COLO668 (cell line): ENCODE results near the gene PDZRN3.

ENCODE experiments used
- DNase-seq: peaks from one replicate; lab custom pipeline; 2025; ENCODE audit not compliant: unreplicated experiment; lab: John Stamatoyannopoulos, UW

PDZRN3 gene

DNA sequence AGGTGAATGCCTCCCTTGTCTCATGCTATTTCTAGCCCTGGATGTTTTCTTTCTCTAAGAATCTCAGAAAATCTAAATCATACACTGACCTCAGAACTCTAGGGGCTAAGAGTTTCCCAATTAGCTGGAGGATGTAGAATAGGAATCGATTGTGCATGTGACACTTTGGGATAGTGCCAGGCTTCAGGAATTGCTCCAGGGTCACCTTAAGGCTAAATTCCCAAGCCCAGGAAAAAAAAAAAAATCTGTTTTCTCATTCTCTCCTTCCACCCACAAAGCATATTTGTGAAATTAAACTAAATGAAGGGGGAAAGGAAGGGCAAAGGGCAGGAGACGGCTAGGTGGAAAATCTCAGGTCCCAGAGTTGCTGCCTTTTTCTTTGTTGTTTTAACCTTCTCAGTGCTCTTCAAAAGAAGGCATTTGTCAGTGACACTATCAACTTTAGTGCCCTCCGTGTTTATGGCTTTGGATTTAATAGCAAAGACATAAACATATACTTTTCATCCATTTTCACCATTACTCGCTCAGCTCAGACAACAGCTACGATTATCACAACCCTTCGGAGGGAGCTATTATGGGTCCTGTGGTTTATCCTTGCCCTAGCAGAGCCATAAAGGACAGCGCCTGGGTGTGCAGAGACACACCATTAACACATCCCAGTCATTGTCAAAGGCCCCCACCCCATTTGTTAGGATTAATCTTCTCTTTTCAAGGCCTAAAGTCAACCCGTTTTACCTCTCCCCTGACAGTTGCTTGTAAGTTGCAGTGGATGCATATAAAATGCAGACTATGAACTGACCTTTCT, 271.7 kb downstream of the PDZRN3 start:
- DNase-seq: no peak

DNA sequence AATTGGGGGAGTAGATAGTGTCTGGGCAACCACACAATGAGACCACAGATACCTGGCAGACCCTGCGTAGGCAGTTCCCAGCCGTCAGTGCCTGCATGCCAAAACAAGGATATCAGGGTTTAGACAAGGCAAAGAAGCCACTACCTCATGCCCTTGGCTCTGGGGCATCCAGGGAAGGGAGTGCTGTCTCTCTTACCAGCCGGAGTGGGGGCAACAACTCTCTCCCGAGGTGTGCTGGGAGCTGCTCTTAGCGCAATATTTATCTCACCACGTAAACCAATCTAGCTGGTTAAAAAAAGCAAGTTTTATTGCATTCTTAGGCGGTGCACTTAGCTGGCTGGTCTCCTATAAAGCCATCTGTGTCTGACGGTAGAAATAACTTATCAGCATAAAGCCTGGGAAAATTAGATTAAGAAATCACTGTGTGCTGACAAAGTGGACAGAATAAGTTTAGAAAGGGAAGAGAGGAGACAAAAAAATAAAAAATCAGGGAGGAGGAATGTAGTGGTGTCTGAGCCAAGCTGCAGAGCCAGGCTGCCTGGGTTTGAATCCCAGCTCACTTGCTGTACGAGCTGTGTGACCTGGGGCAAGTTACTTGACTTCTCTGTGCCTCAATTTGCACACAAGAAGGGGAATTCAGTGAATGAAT, 273.2 kb downstream of the PDZRN3 start:
- DNase-seq: no peak

DNA sequence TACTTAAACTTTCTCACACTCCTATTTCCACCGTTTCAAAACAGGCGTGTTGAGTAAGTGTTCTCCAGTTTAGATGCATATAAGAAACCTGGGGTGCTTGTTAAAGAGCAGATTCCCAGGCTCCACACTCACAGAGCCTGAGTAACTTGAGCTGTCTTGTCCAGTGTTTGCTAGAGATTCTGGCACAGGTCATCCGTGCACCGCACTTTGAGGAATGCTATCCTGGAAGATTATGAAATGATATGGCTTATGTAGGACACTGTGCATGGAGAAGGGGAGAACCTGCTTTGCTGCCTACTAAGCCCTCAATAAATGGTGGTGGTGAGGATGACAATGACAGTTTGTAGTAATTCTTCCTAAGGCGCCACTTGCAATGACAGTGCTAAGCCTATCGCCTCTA, 273.7 kb downstream of the PDZRN3 start:
- DNase-seq: no peak

- no peak for DNase-seq
Measured at GRCh38 chr3:73349657-73350056, 275.1 kb downstream of the PDZRN3 start.

DNA sequence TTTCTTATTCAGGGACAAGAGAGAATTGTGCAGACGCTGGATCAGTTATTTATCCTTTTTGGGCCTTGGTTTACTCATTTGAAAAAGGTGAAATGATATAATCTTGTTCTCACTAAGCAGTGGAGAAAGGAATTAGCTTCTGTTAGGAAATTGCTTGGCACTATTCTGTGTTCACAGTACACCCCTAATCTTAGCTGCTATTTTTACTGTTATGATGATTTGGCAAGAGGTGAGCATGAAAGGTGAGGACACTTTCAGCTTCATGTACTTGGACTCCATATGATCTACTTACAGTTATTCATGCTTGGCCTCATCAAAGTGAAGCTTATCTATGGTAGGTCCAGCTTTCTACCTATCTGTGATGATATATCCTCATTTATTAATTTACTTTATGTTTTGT, 282.7 kb downstream of the PDZRN3 start:
- no peak for DNase-seq

DNA sequence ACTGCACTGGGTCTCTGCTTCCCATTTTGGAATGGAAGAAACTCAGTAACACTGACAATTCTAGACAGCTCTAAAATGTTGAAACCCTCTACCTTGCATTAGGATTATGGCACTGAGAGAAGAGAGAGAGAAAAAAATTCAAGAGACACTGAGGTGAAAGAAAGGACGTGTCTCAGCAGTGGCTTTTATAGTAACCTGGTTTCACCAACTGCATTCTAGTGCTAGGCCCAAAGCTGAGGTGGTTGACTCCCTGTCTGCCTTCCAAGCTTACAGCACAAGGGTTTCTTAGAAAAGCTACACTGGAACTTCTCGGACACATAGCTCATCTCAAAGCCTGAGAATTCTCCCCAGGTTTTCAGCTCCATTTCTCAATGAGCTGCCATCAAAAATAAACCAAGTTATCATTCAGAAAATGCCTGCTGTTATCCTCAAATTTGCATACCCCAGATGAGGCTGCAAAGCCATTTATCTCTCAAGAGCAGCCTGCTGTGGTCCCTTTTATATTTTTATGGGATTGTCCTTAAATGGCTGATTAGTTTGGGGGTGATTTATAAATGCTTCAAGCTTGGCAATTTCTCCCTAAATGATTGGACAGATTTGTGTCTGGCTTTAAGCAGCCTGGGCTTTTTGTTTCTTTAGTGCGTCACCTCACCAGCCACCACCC, 283.3 kb downstream of the PDZRN3 start:
- no peak for DNase-seq

- no peak for DNase-seq
Measured at GRCh38 chr3:73332558-73332957, 292.2 kb downstream of the PDZRN3 start.
